Measurements from ENCODE around the gene PCBD2.

PCBD2 gene

GRCh38 chr5:135007749-135008363 lies 102.9 kb downstream of the PCBD2 start:
- no peak for DNase-seq (ENCODE audit: low read depth)

GRCh38 chr5:135008556-135008955 lies 103.6 kb downstream of the PCBD2 start:
- DNase-seq (ENCODE audit: low read depth) = no peak

- no peak for DNase-seq (ENCODE audit: low read depth)
These were observed 104.2 kb downstream of the PCBD2 start for GRCh38 chr5:135008981-135009735.

- DNase-seq (ENCODE audit: low read depth) = no peak
These were observed 105.0 kb downstream of the PCBD2 start for GRCh38 chr5:135009736-135010501.

- no peak for DNase-seq (ENCODE audit: low read depth)
These were observed 105.8 kb downstream of the PCBD2 start for GRCh38 chr5:135010502-135011354.

GRCh38 chr5:135011355-135012032 lies 106.6 kb downstream of the PCBD2 start:
- DNase-seq (ENCODE audit: low read depth) = no peak

GRCh38 chr5:135012033-135012588 lies 107.2 kb downstream of the PCBD2 start:
- DNase-seq (ENCODE audit: low read depth) = no peak
